ENCODE data around the gene NMRAL1. TPM values are rescaled to one million over a fixed set of nuclear protein-coding genes. Genes with fewer than 3 reads are reported as not detected.

The NMRAL1 gene
- 57.9 TPM for total RNA-seq

DNA sequence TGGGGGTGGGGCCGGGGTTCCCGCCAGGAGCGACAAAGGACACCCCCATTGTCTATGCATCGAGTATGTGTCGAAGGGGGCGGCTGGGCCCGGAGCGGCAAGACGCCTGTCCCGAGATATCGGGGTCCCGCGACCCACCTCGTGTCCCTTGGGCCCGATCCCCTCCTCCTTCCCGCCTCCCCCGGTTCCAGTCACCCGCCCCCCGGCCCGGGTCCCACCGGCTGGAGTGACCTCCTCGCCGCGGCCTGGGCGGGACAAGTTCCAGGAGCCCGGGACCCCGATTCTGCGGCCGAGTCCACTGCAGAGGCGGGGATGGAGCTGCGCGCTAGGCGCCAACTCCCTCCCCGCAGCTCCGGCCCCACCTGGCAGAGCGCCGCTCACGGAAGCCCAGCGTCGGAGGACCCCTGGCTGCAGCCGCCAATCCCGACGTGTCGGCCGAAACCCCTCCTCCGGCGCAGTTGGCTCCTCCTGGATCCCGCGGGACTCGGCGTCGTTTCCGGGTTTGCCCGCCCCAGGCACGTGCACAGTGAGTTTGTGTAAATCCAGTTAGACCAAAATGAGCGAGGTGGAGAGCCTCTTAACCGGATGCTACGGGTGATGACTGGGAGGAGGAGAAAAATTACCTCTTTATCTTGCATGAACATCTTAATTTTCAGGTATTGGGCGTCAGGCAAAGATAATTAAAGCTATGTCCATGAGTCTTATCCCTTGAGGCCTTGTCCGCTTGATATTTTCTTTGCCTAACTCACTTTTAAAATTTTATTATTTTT, at the start of gene NMRAL1:
NMRAL1 (minus strand) TSS at position 434 of the 770 bp plus-strand sequence. CDS start 493 bp downstream, outside the sequence.

DNA sequence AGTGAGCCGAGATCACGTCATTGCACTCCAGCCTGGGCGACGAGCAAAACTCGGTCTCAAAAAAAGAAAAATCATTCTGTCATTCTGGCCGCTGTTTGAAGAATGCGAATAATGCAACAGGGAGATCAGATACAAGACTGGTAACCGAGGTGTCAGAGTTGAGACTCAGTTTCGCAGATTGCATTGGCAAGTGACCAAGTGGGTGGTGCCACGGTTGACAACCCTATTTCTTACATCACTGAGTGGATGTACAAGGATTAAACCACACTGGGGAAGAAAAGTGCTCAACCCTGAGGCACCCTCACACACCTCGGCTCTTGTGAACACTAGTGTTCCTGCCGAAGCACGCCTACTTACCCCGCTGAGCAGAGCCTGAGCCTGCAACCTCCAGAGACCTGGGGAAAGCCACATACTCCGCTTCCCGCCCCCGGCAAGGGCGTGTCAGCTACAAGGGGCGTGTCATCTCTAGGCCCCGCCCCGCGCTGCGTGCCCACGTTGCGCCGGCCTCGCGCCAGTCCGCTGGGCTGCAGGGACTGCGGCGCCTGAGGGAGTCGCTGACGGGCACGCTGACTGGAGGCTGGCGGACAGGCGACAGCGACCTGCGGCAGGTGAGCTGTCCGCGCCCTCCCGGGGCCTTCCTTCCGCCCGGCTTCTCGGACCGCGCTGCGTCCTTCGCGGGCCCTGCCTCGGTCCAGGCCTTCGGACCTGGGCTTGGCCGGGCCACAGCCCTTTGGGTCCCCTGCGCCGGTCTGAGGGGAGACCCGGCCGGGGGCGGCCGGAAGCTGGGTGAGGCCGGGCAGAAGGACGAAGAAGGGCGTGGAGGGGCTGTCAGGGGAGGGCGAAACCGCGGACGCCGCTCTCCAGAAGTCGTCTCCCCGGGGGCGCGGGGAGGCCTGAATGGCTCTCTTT, 1.7 kb upstream of the NMRAL1 start, which contains the start of gene HMOX2:
HMOX2 (plus strand) TSS at position 519 of the 909 bp plus-strand sequence. CDS start 29,127 bp downstream, outside the sequence.

DNA sequence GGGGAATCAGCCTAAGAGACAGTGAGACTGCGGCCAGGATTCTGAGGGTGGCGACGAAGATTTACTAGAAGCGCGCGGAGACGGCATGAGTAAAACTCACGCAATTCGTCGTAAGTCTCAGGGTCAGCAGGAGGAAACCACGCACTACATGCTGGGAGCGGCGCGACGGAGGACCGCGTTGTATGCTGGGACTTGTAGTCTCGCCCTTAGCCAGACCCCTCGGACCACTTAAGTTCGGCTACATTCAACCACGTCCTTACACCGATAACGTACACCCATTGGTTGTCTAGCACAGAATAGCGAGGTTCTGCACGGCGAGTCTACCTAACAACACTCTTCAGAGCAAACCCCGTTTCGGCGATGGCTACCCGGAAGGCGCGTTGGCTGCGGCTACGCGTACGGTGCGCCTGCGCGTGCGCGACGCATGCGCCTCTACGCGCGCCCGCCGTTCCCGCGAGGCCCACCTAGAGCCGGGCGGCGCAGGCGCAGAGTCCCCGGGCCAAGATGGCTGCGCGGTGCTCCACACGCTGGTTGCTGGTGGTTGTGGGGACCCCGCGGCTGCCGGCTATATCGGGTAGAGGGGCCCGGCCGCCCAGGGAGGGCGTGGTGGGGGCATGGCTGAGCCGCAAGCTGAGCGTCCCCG, 48.9 kb downstream of the NMRAL1 start, which contains the start of gene DNAJA3:
DNAJA3 (plus strand) TSS at position 491 of the 643 bp plus-strand sequence; CDS start at position 505, 14 bp downstream.

DNA sequence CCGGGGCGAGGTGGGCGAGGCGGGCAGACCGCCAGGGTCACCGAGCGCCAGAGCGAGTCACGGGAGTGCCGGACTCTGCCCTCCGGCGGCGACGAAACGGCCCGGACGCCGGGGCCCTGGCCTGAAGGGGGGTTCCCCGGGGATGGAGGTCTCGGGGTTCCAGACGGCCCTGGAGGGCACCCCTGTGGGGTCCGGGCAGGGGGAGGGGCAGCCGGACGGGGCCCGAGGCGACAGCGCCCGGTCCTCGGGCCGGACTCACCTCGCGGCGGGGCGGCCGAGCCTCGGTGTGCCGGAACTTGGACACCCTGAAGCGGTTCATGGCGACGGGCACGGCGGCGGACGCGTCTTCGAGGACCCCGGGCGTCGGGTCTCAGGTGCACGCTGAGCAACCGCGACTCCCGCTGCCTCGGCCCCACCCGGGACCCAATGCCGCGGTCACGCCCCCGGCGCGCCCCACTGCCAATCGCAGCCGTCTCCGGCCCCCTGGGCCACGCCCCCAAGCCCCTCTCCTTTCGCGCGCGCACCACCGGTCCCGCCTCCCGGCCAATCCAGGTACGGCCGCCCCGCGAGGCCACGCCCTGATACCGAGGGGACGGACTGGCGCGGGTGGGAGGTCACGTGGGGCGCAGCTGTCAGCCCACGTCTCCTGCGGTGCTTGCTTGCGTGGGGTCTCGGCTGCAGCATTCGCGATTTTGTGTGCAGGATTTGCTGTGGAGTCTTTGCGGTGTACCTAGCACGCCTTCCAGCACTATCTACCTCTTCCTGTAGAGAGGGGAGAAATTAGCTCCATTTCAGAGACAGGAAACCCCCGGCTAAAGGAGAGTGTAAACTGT, 58.0 kb downstream of the NMRAL1 start, which contains the start of gene CORO7:
CORO7 (minus strand) TSS at position 397 of the 833 bp plus-strand sequence; CDS start at position 319, 78 bp downstream.

Small RNA genes lying within 50 kb of the gene (small RNA-seq; reads per million reads assigned to genes)
- not detected for gene AC012676.2 (ENCODE audit: low replicate concordance)

Other genes with a start within 250 kb of the NMRAL1 start
- not detected for gene SRL, start 232.5 kb downstream of the NMRAL1 start, total RNA-seq
- gene TFAP4, start 201.6 kb downstream of the NMRAL1 start, total RNA-seq: 10.6 TPM
- 4.7 TPM for gene GLIS2, start 158.6 kb downstream of the NMRAL1 start, total RNA-seq
- 21.0 TPM for gene PAM16, start 123.3 kb downstream of the NMRAL1 start, total RNA-seq
- 1.9 TPM for gene VASN, start 102.8 kb downstream of the NMRAL1 start, total RNA-seq
- gene CORO7, start 58.0 kb downstream of the NMRAL1 start, total RNA-seq: 54.8 TPM
- gene DNAJA3, start 48.8 kb downstream of the NMRAL1 start, total RNA-seq: 33.2 TPM
- 42.9 TPM for gene HMOX2, start 1.8 kb upstream of the NMRAL1 start, total RNA-seq
- gene CDIP1, start 64.1 kb upstream of the NMRAL1 start, total RNA-seq: 18.2 TPM
- 0.63 TPM for gene C16orf96, start 81.7 kb upstream of the NMRAL1 start, total RNA-seq
- 8.5 TPM for gene UBALD1, start 140.3 kb upstream of the NMRAL1 start, total RNA-seq
- 65.1 TPM for gene MGRN1, start 150.2 kb upstream of the NMRAL1 start, total RNA-seq
- 32.6 TPM for gene NUDT16L1, start 218.9 kb upstream of the NMRAL1 start, total RNA-seq